GM23248 (cell line): ENCODE measurements around the gene OMD. TPM values are rescaled to one million over a fixed set of nuclear protein-coding genes. Genes with fewer than 3 reads are reported as not detected.

Source experiments
- DNase-seq: peaks from one replicate; pipeline ENCODE4 v3.0.0-alpha.2; 2015
- H2AFZ ChIP-seq: fragments of 200-600 bp; sonication (generic); 2 replicates; pipeline ENCODE4 v1.6.1; 2016; ENCODE audit warnings: antibody characterized with exemption
- H3F3A ChIP-seq: fragments of 200-600 bp; sonication (generic); 2 replicates; pipeline ENCODE4 v1.6.1; 2016; ENCODE audit warnings: mild to moderate bottlenecking, antibody characterized with exemption, mixed run types; ENCODE audit not compliant: insufficient read depth
- H3K27ac ChIP-seq: fragments of 200-600 bp; sonication (generic); 2 replicates; pipeline ENCODE4 v1.5.1; 2016; ENCODE audit warnings: mild to moderate bottlenecking
- H3K27me3 ChIP-seq: fragments of 200-600 bp; sonication (generic); replicated peaks from 2 replicates; pipeline ENCODE4 v1.6.1; 2016; ENCODE audit warnings: mild to moderate bottlenecking; ENCODE audit not compliant: insufficient read depth
- H3K36me3 ChIP-seq: fragments of 200-600 bp; sonication (generic); 2 replicates; pipeline ENCODE4 v1.6.1; 2016; ENCODE audit warnings: low read depth, mild to moderate bottlenecking
- H3K4me1 ChIP-seq: fragments of 200-600 bp; sonication (generic); 2 replicates; pipeline ENCODE4 v1.6.1; 2016; ENCODE audit warnings: mild to moderate bottlenecking; ENCODE audit not compliant: insufficient read depth
- H3K4me2 ChIP-seq: fragments of 200-600 bp; sonication (generic); one replicate; pipeline ENCODE4 v1.6.1; 2016; ENCODE audit warnings: mild to moderate bottlenecking; ENCODE audit not compliant: unreplicated experiment
- H3K4me3 ChIP-seq: fragments of 200-600 bp; sonication (generic); 2 replicates; pipeline ENCODE4 v1.5.1; 2016; ENCODE audit warnings: mild to moderate bottlenecking
- H3K79me2 ChIP-seq: fragments of 200-600 bp; sonication (generic); 2 replicates; pipeline ENCODE4 v1.6.1; 2016; ENCODE audit warnings: mild to moderate bottlenecking; ENCODE audit not compliant: insufficient read depth
- H3K9ac ChIP-seq: fragments of 200-600 bp; sonication (generic); 2 replicates; pipeline ENCODE4 v1.6.1; 2016; ENCODE audit warnings: mild to moderate bottlenecking
- H3K9me2 ChIP-seq: fragments of 200-600 bp; sonication (generic); 2 replicates; pipeline ENCODE4 v1.6.1; 2016; ENCODE audit warnings: mixed run types, mild to moderate bottlenecking, moderate library complexity; ENCODE audit not compliant: insufficient read depth
- H3K9me3 ChIP-seq: fragments of 200-600 bp; sonication (generic); one replicate; pipeline ENCODE4 v1.6.1; 2017; ENCODE audit warnings: low read depth
- H4K20me1 ChIP-seq: fragments of 200-600 bp; sonication (generic); 2 replicates; pipeline ENCODE4 v1.6.0; 2016; ENCODE audit not compliant: insufficient read depth
- EZH2 ChIP-seq: fragments of 200-600 bp; sonication (generic); IDR thresholded peaks from 2 replicates; pipeline ENCODE4 v1.6.1; 2018; ENCODE audit warnings: antibody characterized with exemption, mild to moderate bottlenecking; ENCODE audit not compliant: insufficient read depth, poor library complexity, severe bottlenecking
- EZH2phosphoT487 ChIP-seq: fragments of 200-600 bp; sonication (generic); IDR thresholded peaks from 2 replicates; pipeline ENCODE4 v1.6.1; 2018; ENCODE audit warnings: antibody characterized with exemption, moderate library complexity, mild to moderate bottlenecking, low read depth; ENCODE audit not compliant: insufficient read depth
- WGBS, 2 experiments: methylation state at CpG; one replicate each; pipeline ENCODE4 v1.1.6; 2015 to 2017; ENCODE audit warnings: low lambda C conversion rate in 2 of 2, low coverage in 1 of 2; ENCODE audit errors: missing lambda C conversion rate in 2 of 2; 5-methylcytosine and 5-hydroxymethylcytosine counted together
- in situ Hi-C: fragments of 300-500 bp; cut with MboI; formaldehyde crosslinking; loops from 2 replicates; pipeline ENCODE4 v1.15.0; 2020
- polyA plus RNA-seq: library from polyadenylated mRNA; unstranded; fragments of >200 nt; fragmentation: Nextera tagmentation; extraction: Ambion mirVana; gene quantifications from 2 replicates; pipeline ENCODE4 v1.2.1, GENCODE V29; 2016
- total RNA-seq: library from RNA; depleted of rRNA; stranded (reverse); fragments of >200 nt; shearing (Covaris generic); gene quantifications from 2 replicates; pipeline ENCODE4 v1.2.3, GENCODE V29; 2014

The OMD gene
- total and polyA plus RNA-seq, 2 experiments from 2014 or later, result 0.11 to 0.14 TPM

GRCh38 chr9:92404042-92404836 lies 20.0 kb downstream of the OMD start, which contains the start of gene OGN:
Gene OGN (minus strand): TSS chr9:92404578. CDS start chr9:92403407, 1,171 bp downstream.
- no peaks in the 10 kb centered on the region; the same call in 1 of the 2 replicates for H4K20me1 ChIP-seq
- TF ChIP-seq EZH2, result no peak
- no peak for TF ChIP-seq EZH2phosphoT487
- H3K36me3 ChIP-seq, result no peaks in the 10 kb centered on the region
- peak within 1 kb of the TSS; percentile 62 for H2AFZ ChIP-seq
- H3K27ac ChIP-seq, result no peak within 1 kb of the TSS
- WGBS, 2 experiments, result 23 to 26% methylated on average over 5 of the region's 5 CpGs
- H3K9ac ChIP-seq, result no peak within 1 kb of the TSS
- no peaks in the 10 kb centered on the region for H3K9me3 ChIP-seq
- no peaks in the 10 kb centered on the region for H3K79me2 ChIP-seq
- H3K4me3 ChIP-seq, result no peak within 1 kb of the TSS
- H3K27me3 ChIP-seq, result no peaks in the 10 kb centered on the region
- in situ Hi-C loops, result no loop called here
- H3K4me2 ChIP-seq, result peak within 1 kb of the TSS; percentile 2
- peak; percentile 49 for DNase-seq
- 0 out of 2 replicates have a peak, but pooled peaks cover 3% of the 10 kb centered on the region for H3K9me2 ChIP-seq
- H3K4me1 ChIP-seq, result peaks cover 10% of the 10 kb centered on the region
- H3F3A ChIP-seq, result peaks cover 8% of the 10 kb centered on the region; the same call in 1 of the 2 replicates

- 0 out of 2 replicates have a peak, but pooled peaks cover 3% of the 10 kb centered on the region for H3K9me2 ChIP-seq
- TF ChIP-seq EZH2, result no peak
- no peak for TF ChIP-seq EZH2phosphoT487
- peaks cover 10% of the 10 kb centered on the region for H3K4me1 ChIP-seq
- H3K27ac ChIP-seq, result no peak overlapping the region
- H2AFZ ChIP-seq, result no peak overlapping the region
- no peaks in the 10 kb centered on the region for H3K79me2 ChIP-seq
- H3K9me3 ChIP-seq, result no peaks in the 10 kb centered on the region
- no peak overlapping the region for H3K9ac ChIP-seq
- 62 to 63% methylated on average over 5 of the region's 5 CpGs for WGBS, 2 experiments
- DNase-seq, result no peak
- in situ Hi-C loops, result no loop called here
- no peaks in the 10 kb centered on the region for H3K27me3 ChIP-seq
- no peak overlapping the region for H3K4me3 ChIP-seq
- peaks cover 8% of the 10 kb centered on the region; the same call in 1 of the 2 replicates for H3F3A ChIP-seq
- no peak overlapping the region for H3K4me2 ChIP-seq
- no peaks in the 10 kb centered on the region for H3K36me3 ChIP-seq
- no peaks in the 10 kb centered on the region; the same call in 1 of the 2 replicates for H4K20me1 ChIP-seq
Measured at GRCh38 chr9:92402826-92403745, 21.2 kb downstream of the OMD start.

- H3K9me2 ChIP-seq, result 0 out of 2 replicates have a peak, but pooled peaks cover 3% of the 10 kb centered on the region
- peaks cover 10% of the 10 kb centered on the region for H3K4me1 ChIP-seq
- no peaks in the 10 kb centered on the region for H3K9me3 ChIP-seq
- no peak for DNase-seq
- H3K36me3 ChIP-seq, result no peaks in the 10 kb centered on the region
- H3K27ac ChIP-seq, result no peak overlapping the region
- WGBS, 2 experiments, result 36 to 50% methylated on average over 1 of the region's 1 CpG
- in situ Hi-C loops, result no loop called here
- H3K27me3 ChIP-seq, result no peaks in the 10 kb centered on the region
- no peak overlapping the region for H3K4me3 ChIP-seq
- no peak overlapping the region for H2AFZ ChIP-seq
- no peaks in the 10 kb centered on the region; the same call in 1 of the 2 replicates for H4K20me1 ChIP-seq
- no peak overlapping the region for H3K9ac ChIP-seq
- TF ChIP-seq EZH2phosphoT487 (no peak), EZH2 (no peak)
- peaks cover 8% of the 10 kb centered on the region; the same call in 1 of the 2 replicates for H3F3A ChIP-seq
- no peaks in the 10 kb centered on the region for H3K79me2 ChIP-seq
- H3K4me2 ChIP-seq, result no peak overlapping the region
Measured at GRCh38 chr9:92402360-92402759, 21.9 kb downstream of the OMD start.

GRCh38 chr9:92397853-92398252 lies 26.4 kb downstream of the OMD start:
- H3K79me2 ChIP-seq, result no peaks in the 10 kb centered on the region

More at GRCh38 chr9:92397853-92398252, 26.4 kb downstream of the OMD start:
- Histone ChIP-seq H3K27ac (no peak overlapping the region), H3K9ac (no peak overlapping the region), H3K36me3 (no peaks in the 10 kb centered on the region), H4K20me1 (no peaks in the 10 kb centered on the region; the same call in 1 of the 2 replicates), H2AFZ (no peak overlapping the region), H3K4me3 (no peak overlapping the region), H3K4me2 (no peak overlapping the region), H3K9me2 (0 out of 2 replicates have a peak, but pooled peaks cover 3% of the 10 kb centered on the region), H3K9me3 (no peaks in the 10 kb centered on the region), H3F3A (peaks cover 11% of the 10 kb centered on the region), H3K27me3 (no peaks in the 10 kb centered on the region), H3K4me1 (peaks cover 11% of the 10 kb centered on the region)
- DNase-seq, result no peak
- no peak for TF ChIP-seq EZH2phosphoT487
- TF ChIP-seq EZH2, result no peak
- in situ Hi-C loops, result no loop called here
- 93 to 97% methylated on average over 3 of the region's 3 CpGs for WGBS, 2 experiments
